Measurements from ENCODE around the gene STX16.
"Not testable (repeated sequence)": the region's sequence is repeated elsewhere in the genome, so short reads cannot be mapped to it uniquely, and the experiment has no call there.

The STX16 gene

DNA sequence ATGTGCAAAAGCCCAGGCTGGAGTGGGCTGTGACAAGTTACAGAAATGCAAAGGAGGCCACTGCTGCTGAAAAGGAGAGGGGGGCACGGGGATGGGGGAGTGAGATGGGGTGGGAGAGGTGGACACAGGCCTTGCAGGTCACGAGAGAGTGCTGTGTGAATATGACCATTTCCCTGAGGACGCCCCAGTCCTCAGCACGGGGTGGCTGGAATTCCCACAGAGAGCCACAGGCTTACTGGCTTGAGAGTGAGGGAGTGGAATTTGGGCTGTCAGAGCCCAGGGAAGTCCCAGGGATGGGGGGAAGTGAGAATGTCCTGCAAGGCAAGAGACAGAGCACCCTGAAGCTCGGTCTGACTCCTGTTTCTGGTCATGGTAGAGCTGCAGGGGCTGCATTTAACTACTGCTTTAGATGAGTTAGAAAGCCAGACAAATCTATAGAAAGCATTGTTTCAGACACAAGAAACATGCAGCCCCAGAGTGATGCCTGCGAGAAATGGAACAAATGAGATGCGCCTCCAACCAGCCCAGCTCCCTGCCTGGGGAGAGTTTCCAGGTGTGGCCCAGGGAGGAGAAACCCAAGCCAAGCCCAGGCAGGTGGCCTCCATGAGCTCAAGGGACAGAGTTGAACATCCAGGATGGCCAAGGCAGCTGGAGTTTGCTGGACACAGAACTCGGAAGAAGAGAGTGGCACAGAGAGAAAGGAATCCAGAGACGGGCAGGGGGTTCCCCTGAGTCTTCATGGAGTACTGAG, 72.0 kb downstream of the STX16 start:
- DNase-seq (ENCODE audit: low read depth in 2 of 2) = no peak

DNA sequence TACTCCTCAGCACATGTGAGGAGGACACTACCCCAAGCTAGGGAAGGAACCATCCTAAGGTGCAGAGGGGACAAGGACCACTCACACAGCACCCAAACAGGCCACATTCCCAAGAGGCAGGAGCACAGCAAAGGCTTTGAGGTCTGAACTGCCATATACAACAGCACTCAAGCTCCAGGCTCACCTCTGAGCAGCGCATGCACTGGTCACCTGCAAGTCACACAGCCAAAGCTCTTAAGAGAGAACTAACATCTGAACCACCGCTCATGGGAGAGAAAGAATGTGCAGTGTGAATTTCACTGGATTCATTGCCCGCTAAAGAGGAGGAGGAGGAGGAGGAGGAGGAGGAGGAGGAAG, 72.5 kb downstream of the STX16 start:
- no peak for DNase-seq (ENCODE audit: low read depth in 2 of 2)

DNA sequence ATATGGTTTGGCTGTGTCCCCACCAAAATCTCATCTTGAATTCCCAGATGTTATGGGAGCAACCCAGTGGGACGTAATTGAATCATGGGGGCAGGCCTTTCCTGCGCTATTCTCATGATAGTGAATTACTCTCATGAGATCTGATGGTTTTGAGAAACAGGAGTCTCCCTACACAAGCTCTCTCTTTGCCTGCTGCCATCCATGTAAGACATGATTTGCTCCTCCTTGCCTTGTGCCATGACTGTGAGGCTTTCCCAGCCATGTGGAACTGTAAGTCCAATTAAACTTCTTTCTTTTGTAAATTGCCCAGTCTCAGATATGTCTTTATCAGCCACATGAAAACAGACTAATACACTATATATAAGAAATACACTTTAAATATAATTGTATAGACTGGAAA, 75.1 kb downstream of the STX16 start:
- DNase-seq (ENCODE audit: low read depth in 2 of 2) = not testable (repeated sequence)

All from stimulated activated CD8-positive, alpha-beta memory T cell treated with anti-CD3 and anti-CD28 coated beads, Interleukin-15, amount 100 ng/mL, for 48 hours (primary cell).